Gastrocnemius medialis (tissue), 4 donors: ENCODE results near the gene ENO4. TPM values are rescaled to one million over a fixed set of nuclear protein-coding genes. Genes with fewer than 3 reads are reported as not detected.

Experiments used
- ATAC-seq, 2 donors: fragments of 150-250 bp; one replicate each; pipeline ENCODE4 v1.9.1; 2016
- DNase-seq, 2 donors: peaks; one replicate each; pipeline ENCODE4 v3.0.0-alpha.2; 2019
- H3K27ac ChIP-seq, 4 donors: fragments of 200-600 bp; sonication (generic); 1 replicate in 1 of 4; 2 replicates in 3 of 4; pipeline ENCODE4 v1.5.1; 2016 to 2018; ENCODE audit warnings: mild to moderate bottlenecking in 2 of 4, moderate library complexity in 1 of 4
- H3K27me3 ChIP-seq, 3 donors: fragments of 200-600 bp; sonication (generic) in 2 of 3; 1 replicate in 1 of 3; 2 replicates in 2 of 3; pipeline versions ENCODE4 v1.5.1 to v1.6.0; 2016 to 2019; ENCODE audit warnings: mild to moderate bottlenecking in 1 of 3, moderate library complexity in 1 of 3
- H3K36me3 ChIP-seq, 2 donors: fragments of 200-600 bp; sonication (generic) in 1 of 2; one replicate each; pipeline ENCODE4 v1.5.1; 2017 to 2018
- H3K4me1 ChIP-seq, 2 donors: fragments of 200-600 bp; sonication (generic) in 1 of 2; one replicate each; pipeline ENCODE4 v1.5.1; 2016 to 2017; ENCODE audit warnings: mild to moderate bottlenecking in 2 of 2
- H3K4me3 ChIP-seq, 4 donors: fragments of 200-600 bp; sonication (generic) in 3 of 4; 1 replicate in 1 of 4; 2 replicates in 3 of 4; pipeline ENCODE4 v1.5.1; 2016 to 2019; ENCODE audit warnings: mild to moderate bottlenecking in 2 of 4
- H3K9me3 ChIP-seq, 3 donors: fragments of 200-600 bp; sonication (generic) in 2 of 3; 1 replicate in 1 of 3; 2 replicates in 2 of 3; pipeline ENCODE4 v1.5.1; 2016 to 2019
- CTCF ChIP-seq, 5 experiments: fragments of 450-650 bp in 3 of 5; fragments of 200-600 bp in 2 of 5; sonication (generic) in 2 of 5; IDR thresholded peaks in 4 of 5; conservative IDR thresholded peaks in 1 of 5; 1 replicate in 4 of 5; 2 replicates in 1 of 5; pipeline ENCODE4 v1.5.1; 2016 to 2019; ENCODE audit warnings: antibody characterized with exemption in 5 of 5, mild to moderate bottlenecking in 3 of 5, moderate library complexity in 3 of 5
- POLR2A ChIP-seq, 2 donors: fragments of 450-650 bp; IDR thresholded peaks; one replicate each; pipeline ENCODE4 v1.6.1; 2017; ENCODE audit warnings: antibody characterized with exemption in 2 of 2, mild to moderate bottlenecking in 2 of 2, moderate library complexity in 2 of 2
- in situ Hi-C, 4 donors: fragments of 200-750 bp; cut with MboI; loops; one replicate each; pipeline versions ENCODE4 v1.15.0 to v1.8.0; 2017; ENCODE audit warnings: low sequenced_read_pairs in 4 of 4
- intact Hi-C: fragments of 100-400 bp; cut with DNase I; formaldehyde crosslinking; loops from one replicate; pipeline ENCODE4 v1.15.1; 2023; ENCODE audit warnings: low total_unique reads
- total RNA-seq, 4 donors: library from RNA; depleted of rRNA; stranded (reverse); fragments of >200 nt; gene quantifications; one replicate each; pipeline versions ENCODE4 v1.1.0 to v1.2.3, GENCODE V29; 2016

ENO4 gene
- total RNA-seq, 4 donors from 2014 or later, result not detected

- Histone ChIP-seq H3K27ac (no peak overlapping the region), H3K36me3 (no peaks in the 10 kb centered on the region), H3K9me3 (no peaks in the 10 kb centered on the region), H3K4me3 (no peak overlapping the region), H3K27me3 (peaks cover 0 to 12% (median 3%) of the 10 kb centered on the region in 3 donors), H3K4me1 (no peaks in the 10 kb centered on the region)
- DNase-seq (no peak), ATAC-seq (no peak)
- TF ChIP-seq CTCF (IDR thresholded peaks at IDR 0.05 in 4 of 5, conservative IDR thresholded peaks at IDR 0.05 in 1 of 5), result no peak
- TF ChIP-seq POLR2A (IDR thresholded peaks at IDR 0.05), result no peak
- in situ Hi-C loops (no loop called here), intact Hi-C loops (no loop called here)
Measured at GRCh38 chr10:116810120-116810500, 39.2 kb upstream of the ENO4 start.

GRCh38 chr10:116810895-116811294 is 38.4 kb upstream of the ENO4 start:
- H3K4me3 ChIP-seq, result no peak overlapping the region
- no peak for ATAC-seq
- peaks cover 0 to 12% (median 7%) of the 10 kb centered on the region in 3 donors for H3K27me3 ChIP-seq
- no peaks in the 10 kb centered on the region for H3K4me1 ChIP-seq
- in situ Hi-C loops (no loop called here), intact Hi-C loops (no loop called here)
- TF ChIP-seq CTCF (IDR thresholded peaks at IDR 0.05 in 4 of 5, conservative IDR thresholded peaks at IDR 0.05 in 1 of 5) (no peak), POLR2A (IDR thresholded peaks at IDR 0.05) (no peak)
- H3K27ac ChIP-seq, result no peak overlapping the region
- H3K36me3 ChIP-seq, result no peaks in the 10 kb centered on the region
- H3K9me3 ChIP-seq, result no peaks in the 10 kb centered on the region
- DNase-seq, result no peak

- no peaks in the 10 kb centered on the region for H3K36me3 ChIP-seq
- DNase-seq (no peak), ATAC-seq (no peak)
- no peaks in the 10 kb centered on the region for H3K4me1 ChIP-seq
- no peaks in the 10 kb centered on the region for H3K9me3 ChIP-seq
- peaks cover 0 to 12% (median 7%) of the 10 kb centered on the region in 3 donors for H3K27me3 ChIP-seq
- intact Hi-C loops (no loop called here), in situ Hi-C loops (no loop called here)
- no peak overlapping the region for H3K4me3 ChIP-seq
- H3K27ac ChIP-seq, result no peak overlapping the region
- TF ChIP-seq POLR2A (IDR thresholded peaks at IDR 0.05) (no peak), CTCF (IDR thresholded peaks at IDR 0.05 in 4 of 5, conservative IDR thresholded peaks at IDR 0.05 in 1 of 5) (no peak)
Measured at GRCh38 chr10:116811691-116812090, 37.6 kb upstream of the ENO4 start.

GRCh38 chr10:116815641-116816415 is 33.5 kb upstream of the ENO4 start:
- TF ChIP-seq POLR2A (IDR thresholded peaks at IDR 0.05), result no peak
- TF ChIP-seq CTCF (IDR thresholded peaks at IDR 0.05 in 4 of 5, conservative IDR thresholded peaks at IDR 0.05 in 1 of 5), result no peak
- peaks cover 0 to 12% (median 4%) of the 10 kb centered on the region in 3 donors for H3K27me3 ChIP-seq

More at GRCh38 chr10:116815641-116816415, 33.5 kb upstream of the ENO4 start:
- intact Hi-C loops, result no loop called here
- DNase-seq (no peak), ATAC-seq (no peak)
- H3K4me3 ChIP-seq, result no peak overlapping the region
- H3K27ac ChIP-seq, result no peak overlapping the region
- in situ Hi-C loops, result no loop called here
- no peaks in the 10 kb centered on the region for H3K4me1 ChIP-seq
- H3K36me3 ChIP-seq, result no peaks in the 10 kb centered on the region
- H3K9me3 ChIP-seq, result no peaks in the 10 kb centered on the region
